Measurements from ENCODE around the gene SACM1L.

DNA sequence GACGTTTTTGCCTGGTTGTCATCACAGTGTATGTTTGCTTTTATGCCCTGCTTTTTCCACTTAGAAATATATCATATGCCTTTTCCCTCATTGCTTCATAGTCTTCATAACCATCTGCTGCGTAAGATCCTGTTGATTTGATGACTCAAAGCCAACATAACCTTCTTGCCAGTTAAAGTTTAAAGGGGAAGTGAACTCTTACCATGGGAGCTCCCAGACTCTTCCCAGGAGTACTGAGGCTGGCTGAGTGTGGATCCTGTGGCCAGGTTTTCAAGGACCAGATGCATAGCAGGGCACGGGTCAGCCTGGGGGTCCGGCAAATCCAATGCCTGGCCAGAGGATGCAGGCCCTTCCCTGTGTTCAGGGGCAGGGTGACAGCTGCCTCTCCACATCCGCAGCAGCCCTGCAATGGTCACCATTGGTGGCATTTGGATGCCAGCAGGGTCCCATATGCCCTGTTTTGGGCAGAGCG lies 42.0 kb upstream of the SACM1L start:
- no peak for TF ChIP-seq RFX5 (IDR thresholded peaks at IDR 0.05; ENCODE audit: low read depth, low read length)
- TF ChIP-seq, protein P1, sequence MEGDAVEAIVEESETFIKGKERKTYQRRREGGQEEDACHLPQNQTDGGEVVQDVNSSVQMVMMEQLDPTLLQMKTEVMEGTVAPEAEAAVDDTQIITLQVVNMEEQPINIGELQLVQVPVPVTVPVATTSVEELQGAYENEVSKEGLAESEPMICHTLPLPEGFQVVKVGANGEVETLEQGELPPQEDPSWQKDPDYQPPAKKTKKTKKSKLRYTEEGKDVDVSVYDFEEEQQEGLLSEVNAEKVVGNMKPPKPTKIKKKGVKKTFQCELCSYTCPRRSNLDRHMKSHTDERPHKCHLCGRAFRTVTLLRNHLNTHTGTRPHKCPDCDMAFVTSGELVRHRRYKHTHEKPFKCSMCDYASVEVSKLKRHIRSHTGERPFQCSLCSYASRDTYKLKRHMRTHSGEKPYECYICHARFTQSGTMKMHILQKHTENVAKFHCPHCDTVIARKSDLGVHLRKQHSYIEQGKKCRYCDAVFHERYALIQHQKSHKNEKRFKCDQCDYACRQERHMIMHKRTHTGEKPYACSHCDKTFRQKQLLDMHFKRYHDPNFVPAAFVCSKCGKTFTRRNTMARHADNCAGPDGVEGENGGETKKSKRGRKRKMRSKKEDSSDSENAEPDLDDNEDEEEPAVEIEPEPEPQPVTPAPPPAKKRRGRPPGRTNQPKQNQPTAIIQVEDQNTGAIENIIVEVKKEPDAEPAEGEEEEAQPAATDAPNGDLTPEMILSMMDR (conservative IDR thresholded peaks at IDR 0.05; ENCODE audit: low read depth, low read length): no peak

Data from IMR-90 (cell line).